Activated CD4-positive, alpha-beta T cell treated with anti-CD3 and anti-CD28 coated beads, Interleukin-2, amount 50 U/mL, for 24 hours (primary cell): ENCODE data around the gene TRMT44.

Source experiments
- DNase-seq, 2 donors: peaks; one replicate each; pipeline ENCODE4 v3.0.0-alpha.2; 2020; ENCODE audit warnings: low read depth in 1 of 2, low spot score in 1 of 2

Gene TRMT44

GRCh38 chr4:8440492-8441311 is at the start of gene TRMT44, which contains the start of gene ACOX3:
Gene TRMT44 (plus strand): TSS chr4:8440777. CDS start chr4:8440823, 46 bp downstream.
Gene ACOX3 (minus strand): TSS chr4:8440723. CDS start chr4:8416521, 24,202 bp downstream.
- DNase-seq: peak; percentile 92 to 99

GRCh38 chr4:8391071-8391470 is 49.5 kb upstream of the TRMT44 start:
- no peak for DNase-seq

- no peak for DNase-seq
Measured at GRCh38 chr4:8391972-8392371, 48.6 kb upstream of the TRMT44 start.

GRCh38 chr4:8392591-8393190 is 47.9 kb upstream of the TRMT44 start:
- DNase-seq: no peak

- no peak for DNase-seq
Measured at GRCh38 chr4:8393593-8394038, 47.0 kb upstream of the TRMT44 start.

- DNase-seq: no peak
Measured at GRCh38 chr4:8394061-8394519, 46.5 kb upstream of the TRMT44 start.

GRCh38 chr4:8394806-8395205 is 45.8 kb upstream of the TRMT44 start:
- DNase-seq: no peak

GRCh38 chr4:8395504-8396296 is 44.9 kb upstream of the TRMT44 start:
- no peak for DNase-seq

- DNase-seq: no peak
Measured at GRCh38 chr4:8396762-8397406, 43.7 kb upstream of the TRMT44 start.

GRCh38 chr4:8398347-8398746 is 42.2 kb upstream of the TRMT44 start:
- DNase-seq: no peak

- DNase-seq: no peak
Measured at GRCh38 chr4:8399298-8399697, 41.3 kb upstream of the TRMT44 start.

GRCh38 chr4:8400632-8401325 is 39.8 kb upstream of the TRMT44 start:
- DNase-seq: no peak

GRCh38 chr4:8401665-8402064 is 38.9 kb upstream of the TRMT44 start:
- DNase-seq: no peak

- no peak for DNase-seq
Measured at GRCh38 chr4:8402181-8402597, 38.4 kb upstream of the TRMT44 start.

- DNase-seq: no peak
Measured at GRCh38 chr4:8402640-8403039, 37.9 kb upstream of the TRMT44 start.

- DNase-seq: peak; percentile 19 to 25
Measured at GRCh38 chr4:8403173-8403753, 37.3 kb upstream of the TRMT44 start.

- no peak for DNase-seq
Measured at GRCh38 chr4:8403976-8404375, 36.6 kb upstream of the TRMT44 start.

GRCh38 chr4:8404791-8405515 is 35.6 kb upstream of the TRMT44 start:
- no peak for DNase-seq

GRCh38 chr4:8405516-8405875 is 35.1 kb upstream of the TRMT44 start:
- no peak for DNase-seq
